ENCODE measurements around the gene KDM4D.
"Not testable (repeated sequence)": the region's sequence is repeated elsewhere in the genome, so short reads cannot be mapped to it uniquely, and the experiment has no call there.

The KDM4D gene

GRCh38 chr11:94973099-94973968 lies at the start of gene KDM4D, which contains the start of gene CWC15:
Gene KDM4D (plus strand): TSS chr11:94973709. CDS start chr11:94997373, 23,664 bp downstream.
Gene CWC15 (minus strand): TSS chr11:94973556. CDS start chr11:94972185, 1,371 bp downstream.
- Mint-ChIP-seq H3K4me3 (peak within 1 kb of the TSS; percentile 95), H3K36me3 (peaks cover 19% of the 10 kb centered on the region), H3K4me1 (peaks cover 13% of the 10 kb centered on the region), H3K27me3 (no peaks in the 10 kb centered on the region), H3K27ac (peak within 1 kb of the TSS; percentile 94), H3K9me3 (peaks cover 4% of the 10 kb centered on the region)
- peak; percentile 97 for ATAC-seq (ENCODE audit: low read depth)
- DNase-seq (ENCODE audit: low spot score in 2 of 2), result peak; percentile 86 to 91

GRCh38 chr11:94924171-94924572 lies 49.3 kb upstream of the KDM4D start:
- H3K4me1 Mint-ChIP-seq, result peaks cover 11% of the 10 kb centered on the region

DNA sequence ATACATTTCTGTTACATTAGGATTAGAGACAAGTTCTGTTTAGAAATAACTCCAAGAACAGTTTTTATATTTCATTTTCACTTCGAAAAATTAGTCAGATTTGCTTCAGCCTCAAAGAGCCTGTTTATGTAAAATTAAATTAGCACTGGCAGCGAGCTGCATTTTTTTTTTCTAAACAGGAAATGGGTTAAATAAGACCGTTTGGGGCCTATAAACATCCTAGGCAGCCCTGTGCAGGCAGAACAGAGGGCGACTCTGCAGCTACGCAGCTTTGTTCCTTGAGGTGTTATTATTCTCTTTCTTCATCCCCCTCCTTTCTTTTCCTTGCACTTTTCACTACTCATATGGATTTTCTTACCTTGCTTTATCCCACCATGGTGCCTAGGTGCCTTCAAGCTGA lies 48.9 kb upstream of the KDM4D start:
- Mint-ChIP-seq H3K4me3 (no peak overlapping the region), H3K27ac (no peak overlapping the region), H3K36me3 (no peaks in the 10 kb centered on the region), H3K4me1 (peaks cover 11% of the 10 kb centered on the region), H3K9me3 (no peaks in the 10 kb centered on the region), H3K27me3 (peaks cover 9% of the 10 kb centered on the region)
- ATAC-seq (ENCODE audit: low read depth) (no peak), DNase-seq (ENCODE audit: low spot score in 2 of 2) (no peak)

More at GRCh38 chr11:94924171-94924572, 49.3 kb upstream of the KDM4D start:
- Mint-ChIP-seq H3K36me3 (no peaks in the 10 kb centered on the region), H3K4me3 (no peak overlapping the region), H3K27me3 (peaks cover 8% of the 10 kb centered on the region), H3K9me3 (no peaks in the 10 kb centered on the region), H3K27ac (no peak overlapping the region)
- ATAC-seq (ENCODE audit: low read depth) (no peak), DNase-seq (ENCODE audit: low spot score in 2 of 2) (no peak)

DNA sequence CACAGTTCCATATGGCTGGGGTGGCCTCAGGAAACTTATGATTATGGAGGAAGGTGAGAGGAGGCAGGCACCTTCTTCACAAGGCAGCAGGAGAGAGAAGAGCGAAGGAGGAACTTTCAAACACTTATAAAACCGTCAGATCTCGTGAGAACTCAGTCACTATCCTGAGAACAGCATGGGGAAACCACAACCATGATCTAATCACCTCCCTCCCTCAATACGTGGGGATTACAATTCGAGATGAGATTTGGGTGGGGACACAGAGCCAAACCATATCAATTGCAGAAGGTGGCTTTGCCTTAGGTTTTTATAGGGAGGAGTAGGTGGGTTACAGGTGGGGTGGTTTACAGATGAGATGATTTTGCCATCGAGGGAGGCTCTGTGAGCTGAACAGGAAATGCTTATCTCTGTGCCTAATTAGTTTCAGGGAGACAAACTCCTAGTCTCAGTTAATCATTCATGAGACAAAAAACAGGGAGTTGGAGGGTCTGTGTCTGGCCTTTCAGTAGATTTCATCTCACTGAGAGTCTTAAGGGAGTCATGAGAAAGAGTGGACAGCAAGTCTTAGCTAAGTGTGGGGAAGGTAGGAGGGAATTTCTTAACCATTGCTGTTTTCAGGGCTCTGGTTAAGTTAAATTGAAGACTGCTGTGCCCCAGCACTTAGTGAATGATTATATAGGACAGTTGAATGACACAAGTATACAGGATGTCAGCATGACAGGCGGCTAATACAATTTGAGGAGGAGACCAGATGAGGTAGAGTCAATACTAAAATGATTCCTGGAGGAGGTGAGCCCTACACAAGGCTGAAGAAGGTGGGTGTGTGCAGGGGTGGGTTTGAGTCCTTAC lies 47.9 kb upstream of the KDM4D start:
- Mint-ChIP-seq H3K36me3 (no peaks in the 10 kb centered on the region), H3K4me3 (no peak overlapping the region), H3K4me1 (peaks cover 11% of the 10 kb centered on the region), H3K27ac (no peak overlapping the region), H3K9me3 (no peaks in the 10 kb centered on the region), H3K27me3 (peaks cover 13% of the 10 kb centered on the region)
- DNase-seq (ENCODE audit: low spot score in 2 of 2) (no peak), ATAC-seq (ENCODE audit: low read depth) (no peak)

- Mint-ChIP-seq H3K4me3 (no peak overlapping the region), H3K36me3 (no peaks in the 10 kb centered on the region), H3K27ac (no peak overlapping the region), H3K27me3 (peaks cover 13% of the 10 kb centered on the region), H3K4me1 (peaks cover 11% of the 10 kb centered on the region), H3K9me3 (no peaks in the 10 kb centered on the region)
- DNase-seq (ENCODE audit: low spot score in 2 of 2), result no peak
- no peak for ATAC-seq (ENCODE audit: low read depth)
These were observed 47.3 kb upstream of the KDM4D start for GRCh38 chr11:94926271-94926625.

DNA sequence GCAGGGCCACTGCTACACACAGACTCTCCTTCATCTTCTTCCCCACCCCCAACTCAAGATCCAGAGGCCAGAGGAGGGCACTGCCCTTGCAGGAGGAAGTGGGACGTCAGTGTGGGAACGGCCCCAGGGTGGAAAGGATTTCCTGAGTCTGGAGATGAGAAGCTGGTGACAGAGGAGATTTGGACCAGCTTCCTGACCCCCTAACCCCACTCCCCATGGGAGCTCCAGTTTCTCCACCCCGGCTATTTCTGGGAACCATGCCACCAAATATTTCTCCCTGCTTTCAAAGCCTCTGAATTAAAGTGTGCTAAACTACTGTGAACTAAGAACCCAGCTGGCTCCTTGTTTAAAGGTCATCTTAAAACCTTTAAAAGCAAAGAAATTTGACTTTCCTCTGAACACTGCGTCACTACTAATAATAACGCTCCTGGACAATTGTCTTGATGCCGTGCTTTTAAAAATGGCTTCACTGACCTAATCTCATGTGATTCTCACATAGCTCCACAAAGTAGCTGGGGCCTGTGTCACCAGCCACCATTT lies 46.7 kb upstream of the KDM4D start:
- no peak overlapping the region for H3K27ac Mint-ChIP-seq

GRCh38 chr11:94928117-94928990 lies 45.2 kb upstream of the KDM4D start:
- Mint-ChIP-seq H3K9me3 (no peaks in the 10 kb centered on the region), H3K27me3 (peaks cover 18% of the 10 kb centered on the region), H3K36me3 (no peaks in the 10 kb centered on the region), H3K4me3 (no peak overlapping the region), H3K27ac (no peak overlapping the region), H3K4me1 (peaks cover 6% of the 10 kb centered on the region)
- no peak for DNase-seq (ENCODE audit: low spot score in 2 of 2)
- ATAC-seq (ENCODE audit: low read depth), result no peak

More for the DNA sequence above, 46.7 kb upstream of the KDM4D start:
- ATAC-seq (ENCODE audit: low read depth) (no peak), DNase-seq (ENCODE audit: low spot score in 2 of 2) (no peak)
- Mint-ChIP-seq H3K4me1 (peaks cover 11% of the 10 kb centered on the region), H3K9me3 (no peaks in the 10 kb centered on the region), H3K36me3 (no peaks in the 10 kb centered on the region), H3K27me3 (peaks cover 13% of the 10 kb centered on the region), H3K4me3 (no peak overlapping the region)

- ATAC-seq (ENCODE audit: low read depth); H3K4me1 Mint-ChIP-seq: not testable (repeated sequence)
These were observed 41.4 kb upstream of the KDM4D start for GRCh38 chr11:94932072-94932471.

GRCh38 chr11:94932503-94932902 lies 41.0 kb upstream of the KDM4D start:
- Mint-ChIP-seq H3K9me3 (no peaks in the 10 kb centered on the region), H3K4me1 (no peaks in the 10 kb centered on the region), H3K4me3 (no peak overlapping the region), H3K27ac (no peak overlapping the region), H3K36me3 (no peaks in the 10 kb centered on the region), H3K27me3 (peaks cover 17% of the 10 kb centered on the region)
- ATAC-seq (ENCODE audit: low read depth) (no peak), DNase-seq (ENCODE audit: low spot score in 2 of 2) (no peak)

More at GRCh38 chr11:94932072-94932471, 41.4 kb upstream of the KDM4D start:
- not testable (repeated sequence) for H3K4me3 Mint-ChIP-seq; DNase-seq (ENCODE audit: low spot score in 2 of 2); H3K36me3 Mint-ChIP-seq; H3K27ac Mint-ChIP-seq; H3K9me3 Mint-ChIP-seq
- peaks cover 17% of the 10 kb centered on the region for H3K27me3 Mint-ChIP-seq

GRCh38 chr11:94933223-94934130 lies 40.0 kb upstream of the KDM4D start:
- ATAC-seq (ENCODE audit: low read depth), result no peak
- Mint-ChIP-seq H3K36me3 (no peaks in the 10 kb centered on the region), H3K27me3 (peaks cover 17% of the 10 kb centered on the region), H3K9me3 (no peaks in the 10 kb centered on the region), H3K4me1 (no peaks in the 10 kb centered on the region), H3K4me3 (no peak overlapping the region), H3K27ac (no peak overlapping the region)
- no peak for DNase-seq (ENCODE audit: low spot score in 2 of 2)

GRCh38 chr11:94934362-94934761 lies 39.1 kb upstream of the KDM4D start:
- Mint-ChIP-seq H3K36me3 (no peaks in the 10 kb centered on the region), H3K9me3 (no peaks in the 10 kb centered on the region), H3K27ac (no peak overlapping the region), H3K27me3 (peaks cover 15% of the 10 kb centered on the region), H3K4me1 (no peaks in the 10 kb centered on the region), H3K4me3 (no peak overlapping the region)
- ATAC-seq (ENCODE audit: low read depth), result no peak
- no peak for DNase-seq (ENCODE audit: low spot score in 2 of 2)

DNA sequence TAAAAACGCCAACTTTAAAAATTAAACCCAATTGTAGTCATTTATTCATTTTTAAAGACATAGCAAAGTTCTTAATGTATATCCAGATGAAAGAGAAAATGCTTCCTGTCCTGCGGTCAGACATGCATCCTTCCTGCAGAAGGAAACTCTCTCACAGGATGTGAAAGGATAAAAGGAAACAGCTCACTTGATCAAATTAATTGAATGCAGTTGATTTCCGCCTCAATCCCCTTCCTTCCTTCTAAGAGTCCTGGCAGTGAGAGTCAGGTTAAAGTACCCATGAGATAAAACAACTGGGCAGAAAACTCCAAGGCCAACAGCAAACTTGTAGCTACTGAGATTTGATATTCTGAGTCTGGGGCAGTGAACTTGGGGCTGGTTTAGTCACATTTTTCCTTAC lies 38.7 kb upstream of the KDM4D start:
- DNase-seq (ENCODE audit: low spot score in 2 of 2), result no peak
- no peak overlapping the region for H3K27ac Mint-ChIP-seq
- peaks cover 13% of the 10 kb centered on the region for H3K27me3 Mint-ChIP-seq
- no peaks in the 10 kb centered on the region for H3K9me3 Mint-ChIP-seq
- no peaks in the 10 kb centered on the region for H3K36me3 Mint-ChIP-seq
- H3K4me1 Mint-ChIP-seq, result no peaks in the 10 kb centered on the region
- no peak for ATAC-seq (ENCODE audit: low read depth)
- H3K4me3 Mint-ChIP-seq, result no peak overlapping the region

Measured in memory B cell (primary cell).